ENCODE measurements around the gene FTL.

FTL gene

DNA sequence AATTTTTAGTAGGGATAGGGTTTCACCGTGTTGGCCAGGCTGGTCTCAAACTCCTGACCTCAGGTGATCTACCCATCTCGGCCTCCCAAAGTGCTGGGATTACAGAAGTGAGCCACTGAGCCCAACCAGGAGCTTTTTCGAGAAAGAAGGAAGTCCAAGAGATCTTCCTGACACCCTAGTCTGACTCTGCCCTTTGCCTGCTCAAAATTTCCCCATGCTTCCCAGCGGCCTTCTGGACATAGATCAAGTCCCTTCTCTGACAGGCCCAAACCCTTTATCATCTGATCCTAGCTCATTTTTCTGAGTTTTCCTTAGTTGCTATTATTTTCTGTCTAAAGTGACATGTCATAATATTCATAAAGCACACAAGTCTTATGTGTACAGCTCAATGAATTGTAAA, 12.0 kb upstream of the FTL start:
- DNase-seq (ENCODE audit: low spot score) (no peak), ATAC-seq (ENCODE audit: low read depth) (no peak)
- H3K9me3 ChIP-seq (ENCODE audit: severe bottlenecking), result no peaks in the 10 kb centered on the region
- peaks cover 13% of the 10 kb centered on the region for H3K36me3 ChIP-seq (ENCODE audit: low read depth)
- no peak overlapping the region for H3K4me3 ChIP-seq (ENCODE audit: severe bottlenecking)
- H3K27ac ChIP-seq (ENCODE audit: poor library complexity, severe bottlenecking), result no peak overlapping the region
- no peak for TF ChIP-seq CTCF (IDR thresholded peaks at IDR 0.05; ENCODE audit: poor library complexity, severe bottlenecking)
- H3K27me3 ChIP-seq (ENCODE audit: insufficient read depth, poor library complexity, severe bottlenecking), result no peaks in the 10 kb centered on the region
- H3K4me1 ChIP-seq (ENCODE audit: insufficient read depth, poor library complexity, severe bottlenecking), result no peaks in the 10 kb centered on the region

GRCh38 chr19:48953990-48954594, 11.0 kb upstream of the FTL start:
- no peaks in the 10 kb centered on the region for H3K9me3 ChIP-seq (ENCODE audit: severe bottlenecking)

GRCh38 chr19:48954595-48955307, 10.4 kb upstream of the FTL start, which contains the start of gene BAX:
BAX (plus strand) TSS chr19:48954875; CDS start chr19:48954929, 54 bp downstream.
- H3K36me3 ChIP-seq (ENCODE audit: low read depth), result peaks cover 13% of the 10 kb centered on the region
- H3K4me1 ChIP-seq (ENCODE audit: insufficient read depth, poor library complexity, severe bottlenecking), result no peaks in the 10 kb centered on the region
- H3K27ac ChIP-seq (ENCODE audit: poor library complexity, severe bottlenecking), result peak within 1 kb of the TSS; percentile 62
- no peaks in the 10 kb centered on the region for H3K9me3 ChIP-seq (ENCODE audit: severe bottlenecking)
- peak; percentile 96 for DNase-seq (ENCODE audit: low spot score)
- peak; percentile 88 for ATAC-seq (ENCODE audit: low read depth)
- no peak for TF ChIP-seq CTCF (IDR thresholded peaks at IDR 0.05; ENCODE audit: poor library complexity, severe bottlenecking)
- no peaks in the 10 kb centered on the region for H3K27me3 ChIP-seq (ENCODE audit: insufficient read depth, poor library complexity, severe bottlenecking)
- H3K4me3 ChIP-seq (ENCODE audit: severe bottlenecking), result peak within 1 kb of the TSS; percentile 66

More at GRCh38 chr19:48953990-48954594, 11.0 kb upstream of the FTL start:
- DNase-seq (ENCODE audit: low spot score) (no peak), ATAC-seq (ENCODE audit: low read depth) (no peak)
- Histone ChIP-seq H3K27me3 (ENCODE audit: insufficient read depth, poor library complexity, severe bottlenecking) (no peaks in the 10 kb centered on the region), H3K36me3 (ENCODE audit: low read depth) (peaks cover 13% of the 10 kb centered on the region), H3K4me1 (ENCODE audit: insufficient read depth, poor library complexity, severe bottlenecking) (no peaks in the 10 kb centered on the region), H3K27ac (ENCODE audit: poor library complexity, severe bottlenecking) (peak overlapping the region; percentile 62), H3K4me3 (ENCODE audit: severe bottlenecking) (peak overlapping the region; percentile 66)
- no peak for TF ChIP-seq CTCF (IDR thresholded peaks at IDR 0.05; ENCODE audit: poor library complexity, severe bottlenecking)

GRCh38 chr19:48955308-48955958, 9.7 kb upstream of the FTL start:
- no peaks in the 10 kb centered on the region for H3K4me1 ChIP-seq (ENCODE audit: insufficient read depth, poor library complexity, severe bottlenecking)
- H3K4me3 ChIP-seq (ENCODE audit: severe bottlenecking), result peak overlapping the region; percentile 66
- H3K9me3 ChIP-seq (ENCODE audit: severe bottlenecking), result no peaks in the 10 kb centered on the region
- H3K36me3 ChIP-seq (ENCODE audit: low read depth), result peaks cover 17% of the 10 kb centered on the region
- no peaks in the 10 kb centered on the region for H3K27me3 ChIP-seq (ENCODE audit: insufficient read depth, poor library complexity, severe bottlenecking)
- peak overlapping the region; percentile 62 for H3K27ac ChIP-seq (ENCODE audit: poor library complexity, severe bottlenecking)
- DNase-seq (ENCODE audit: low spot score) (no peak), ATAC-seq (ENCODE audit: low read depth) (no peak; the same call in 2 of the 3 replicates)
- TF ChIP-seq CTCF (IDR thresholded peaks at IDR 0.05; ENCODE audit: poor library complexity, severe bottlenecking), result no peak
